ENCODE results near the gene RAB31. TPM values are rescaled to one million over a fixed set of nuclear protein-coding genes. Genes with fewer than 3 reads are reported as not detected.

Gene RAB31
- total RNA-seq, 4 donors from 2014 or later: 13.1 to 18.4 (median 16.9) TPM

DNA sequence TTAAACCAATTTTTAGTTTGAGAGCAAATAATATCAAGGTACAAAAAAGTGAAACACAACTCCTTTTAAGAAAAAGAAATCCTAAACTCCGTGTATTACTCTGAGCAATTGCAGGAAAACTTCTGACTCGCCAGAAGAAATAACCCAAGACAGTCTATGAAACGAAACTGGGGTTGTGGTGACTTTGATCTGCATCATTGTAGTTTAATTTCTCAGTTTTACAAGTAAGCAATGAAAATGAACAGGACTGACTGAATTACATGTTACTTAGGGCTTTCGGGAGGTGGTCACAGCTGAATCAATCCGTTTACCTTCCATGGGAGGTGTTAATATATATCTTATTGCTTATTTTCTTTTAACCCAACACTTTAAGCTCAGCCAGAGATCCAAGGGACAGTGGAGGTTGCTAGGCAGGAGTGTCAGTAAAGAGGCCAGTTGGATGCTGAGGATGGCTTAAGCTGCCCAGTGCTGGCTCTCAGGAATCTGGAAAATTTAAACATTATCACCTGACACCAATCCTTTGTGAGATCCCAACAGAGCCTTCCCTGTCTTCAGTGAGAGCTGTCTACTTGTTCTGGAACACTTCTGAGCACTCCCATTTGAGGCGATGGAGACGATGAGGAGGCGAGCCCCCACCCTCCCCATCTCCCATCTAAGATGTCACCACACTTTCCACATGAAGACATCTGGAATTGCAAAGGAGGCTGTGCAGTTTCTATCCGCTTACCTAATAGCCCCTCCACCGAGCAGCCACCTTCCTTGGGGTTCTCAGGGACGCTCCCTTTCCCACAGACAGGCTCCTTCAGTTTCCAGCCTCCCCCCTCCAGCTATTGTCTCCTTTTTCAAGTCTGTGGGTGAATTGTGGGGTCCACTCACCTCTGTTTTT, 3.6 kb upstream of the RAB31 start:
- 59 to 78% methylated on average over 6 to 11 of the region's 11 CpGs for WGBS, 2 donors (ENCODE audit: low coverage in 1 of 2)
- in situ Hi-C loops (cut with MboI; ENCODE audit: low pct_ligation_motif_present in 1 of 4, low pct_unique_long_range_greater_than_20kb in 1 of 4, low sequenced_read_pairs in 3 of 4): no loop called here
- H3K4me3 ChIP-seq: no peak overlapping the region
- no peak overlapping the region for H3K27ac ChIP-seq
- no peaks in the 10 kb centered on the region for H3K36me3 ChIP-seq
- no peak for DNase-seq
- H3K9me3 ChIP-seq: no peaks in the 10 kb centered on the region
- peaks cover 0 to 18% (median 11%) of the 10 kb centered on the region in 4 donors for H3K4me1 ChIP-seq
- intact Hi-C loops (cut with DNase I; ENCODE audit: low total_unique reads): loop anchor here (10.0 kb wide), 2 partner anchors 100 to 240 kb away; no protein-coding TSS in a partner anchor
- TF ChIP-seq EP300 (IDR thresholded peaks at IDR 0.05; ENCODE audit: low read depth) (no peak), POLR2AphosphoS5 (IDR thresholded peaks at IDR 0.05) (no peak), POLR2A (IDR thresholded peaks at IDR 0.05) (no peak)
- TF ChIP-seq, protein P1, sequence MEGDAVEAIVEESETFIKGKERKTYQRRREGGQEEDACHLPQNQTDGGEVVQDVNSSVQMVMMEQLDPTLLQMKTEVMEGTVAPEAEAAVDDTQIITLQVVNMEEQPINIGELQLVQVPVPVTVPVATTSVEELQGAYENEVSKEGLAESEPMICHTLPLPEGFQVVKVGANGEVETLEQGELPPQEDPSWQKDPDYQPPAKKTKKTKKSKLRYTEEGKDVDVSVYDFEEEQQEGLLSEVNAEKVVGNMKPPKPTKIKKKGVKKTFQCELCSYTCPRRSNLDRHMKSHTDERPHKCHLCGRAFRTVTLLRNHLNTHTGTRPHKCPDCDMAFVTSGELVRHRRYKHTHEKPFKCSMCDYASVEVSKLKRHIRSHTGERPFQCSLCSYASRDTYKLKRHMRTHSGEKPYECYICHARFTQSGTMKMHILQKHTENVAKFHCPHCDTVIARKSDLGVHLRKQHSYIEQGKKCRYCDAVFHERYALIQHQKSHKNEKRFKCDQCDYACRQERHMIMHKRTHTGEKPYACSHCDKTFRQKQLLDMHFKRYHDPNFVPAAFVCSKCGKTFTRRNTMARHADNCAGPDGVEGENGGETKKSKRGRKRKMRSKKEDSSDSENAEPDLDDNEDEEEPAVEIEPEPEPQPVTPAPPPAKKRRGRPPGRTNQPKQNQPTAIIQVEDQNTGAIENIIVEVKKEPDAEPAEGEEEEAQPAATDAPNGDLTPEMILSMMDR (IDR thresholded peaks at IDR 0.05): no peak
- H3K27me3 ChIP-seq: peaks cover 33% of the 10 kb centered on the region

- H3K4me1 ChIP-seq: peaks cover 0 to 24% (median 17%) of the 10 kb centered on the region in 4 donors
- TF ChIP-seq, protein P1 (IDR thresholded peaks at IDR 0.05): no peak
- TF ChIP-seq EP300 (IDR thresholded peaks at IDR 0.05; ENCODE audit: low read depth) (no peak), POLR2A (IDR thresholded peaks at IDR 0.05) (no peak), POLR2AphosphoS5 (IDR thresholded peaks at IDR 0.05) (no peak)
- H3K27me3 ChIP-seq: peaks cover 41% of the 10 kb centered on the region
- DNase-seq: no peak
- no peak overlapping the region for H3K4me3 ChIP-seq
- intact Hi-C loops (cut with DNase I; ENCODE audit: low total_unique reads): loop anchor here (10.0 kb wide), 2 partner anchors 99 to 239 kb away; no protein-coding TSS in a partner anchor
- H3K27ac ChIP-seq: no peak overlapping the region
- in situ Hi-C loops (cut with MboI; ENCODE audit: low pct_ligation_motif_present in 1 of 4, low pct_unique_long_range_greater_than_20kb in 1 of 4, low sequenced_read_pairs in 3 of 4): no loop called here
- H3K9me3 ChIP-seq: no peaks in the 10 kb centered on the region
- no peaks in the 10 kb centered on the region for H3K36me3 ChIP-seq
- 50 to 53% methylated on average over 6 of the region's 6 CpGs for WGBS, 2 donors (ENCODE audit: low coverage in 1 of 2)
These were observed 2.8 kb upstream of the RAB31 start for GRCh38 chr18:9705183-9705829.

DNA sequence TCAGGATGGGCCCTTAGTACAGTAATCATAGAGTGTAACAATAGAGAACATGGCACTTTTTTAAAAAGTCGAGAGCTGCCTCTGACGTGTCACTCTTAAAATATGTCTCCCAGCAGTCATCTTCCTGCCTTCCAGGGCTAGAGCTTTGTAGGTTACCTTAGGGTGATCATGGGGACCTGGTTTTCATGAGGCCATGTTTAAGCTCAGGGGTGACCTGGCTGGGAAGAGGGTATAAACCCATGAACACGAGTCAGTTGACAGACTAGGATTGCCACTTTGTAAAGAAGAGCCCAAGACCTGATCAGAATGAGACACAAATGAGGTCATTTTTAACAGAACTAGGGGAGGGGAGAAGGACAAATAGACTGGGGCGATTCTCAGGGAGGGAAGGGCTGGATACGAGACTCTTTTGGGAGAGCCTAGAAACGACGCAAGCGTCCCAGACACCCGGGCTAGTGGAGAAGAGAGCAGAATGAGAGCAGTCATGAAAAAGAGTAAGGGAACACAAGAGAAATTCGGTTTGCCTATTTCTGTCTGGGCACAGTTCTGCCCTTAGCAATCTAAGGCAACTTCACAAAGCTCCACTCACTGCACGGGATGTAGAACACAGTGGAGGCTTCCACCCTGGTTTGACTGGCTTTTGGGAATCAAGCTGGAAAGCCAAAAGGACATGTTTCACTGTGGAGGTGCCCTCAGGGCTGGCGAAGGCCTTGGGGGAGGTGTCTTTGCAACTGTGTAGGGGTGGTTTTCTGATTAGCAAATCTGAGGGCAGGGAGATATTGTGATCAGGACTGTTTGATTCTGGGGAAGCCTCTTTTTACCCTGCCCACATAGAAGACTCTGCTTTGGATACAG, 1.8 kb upstream of the RAB31 start:
- intact Hi-C loops (cut with DNase I; ENCODE audit: low total_unique reads) (loop anchor here (10.0 kb wide), 2 partner anchors 98 to 238 kb away; no protein-coding TSS in a partner anchor), in situ Hi-C loops (cut with MboI; ENCODE audit: low pct_ligation_motif_present in 1 of 4, low pct_unique_long_range_greater_than_20kb in 1 of 4, low sequenced_read_pairs in 3 of 4) (no loop called here)
- Histone ChIP-seq H3K9me3 (no peaks in the 10 kb centered on the region), H3K4me1 (peaks cover 0 to 30% (median 20%) of the 10 kb centered on the region in 4 donors), H3K27ac (peak overlapping the region; percentile 87 to 94 (median 90)), H3K27me3 (peaks cover 43% of the 10 kb centered on the region), H3K4me3 (no peak overlapping the region), H3K36me3 (no peaks in the 10 kb centered on the region)
- no peak for DNase-seq
- TF ChIP-seq POLR2AphosphoS5 (IDR thresholded peaks at IDR 0.05) (no peak), POLR2A (IDR thresholded peaks at IDR 0.05) (no peak), EP300 (IDR thresholded peaks at IDR 0.05; ENCODE audit: low read depth) (no peak)
- TF ChIP-seq, protein P1 (IDR thresholded peaks at IDR 0.05): no peak
- WGBS, 2 donors (ENCODE audit: low coverage in 1 of 2): 69 to 86% methylated on average over 9 to 12 of the region's 12 CpGs
